HK-2 (cell line): ENCODE data around the gene BIVM.
A peak's percentile ranks its signal among the peaks of the same experiment; 100 is the strongest.

Experiments used
- DNase-seq: peaks from one replicate; pipeline ENCODE4 v3.0.0-alpha.2; 2018; ENCODE audit not compliant: unreplicated experiment

Gene BIVM

DNA sequence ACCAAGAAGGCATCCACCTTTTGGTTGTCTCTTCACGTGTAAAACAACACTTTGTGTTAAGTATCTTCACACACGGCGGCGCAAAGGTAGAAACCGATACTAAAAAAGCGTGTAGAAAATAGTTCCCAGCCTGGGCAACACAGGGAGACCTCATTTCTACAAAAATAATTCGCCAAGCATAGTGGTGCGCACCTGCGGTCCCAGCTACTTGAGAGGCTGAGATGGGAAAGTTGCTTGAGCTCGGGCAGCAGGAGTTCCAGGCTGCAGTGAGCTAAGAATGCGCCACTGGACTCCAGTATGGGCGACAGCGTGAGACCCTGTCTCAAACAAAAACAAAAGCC is 46.3 kb downstream of the BIVM start:
- DNase-seq, result no peak

DNA sequence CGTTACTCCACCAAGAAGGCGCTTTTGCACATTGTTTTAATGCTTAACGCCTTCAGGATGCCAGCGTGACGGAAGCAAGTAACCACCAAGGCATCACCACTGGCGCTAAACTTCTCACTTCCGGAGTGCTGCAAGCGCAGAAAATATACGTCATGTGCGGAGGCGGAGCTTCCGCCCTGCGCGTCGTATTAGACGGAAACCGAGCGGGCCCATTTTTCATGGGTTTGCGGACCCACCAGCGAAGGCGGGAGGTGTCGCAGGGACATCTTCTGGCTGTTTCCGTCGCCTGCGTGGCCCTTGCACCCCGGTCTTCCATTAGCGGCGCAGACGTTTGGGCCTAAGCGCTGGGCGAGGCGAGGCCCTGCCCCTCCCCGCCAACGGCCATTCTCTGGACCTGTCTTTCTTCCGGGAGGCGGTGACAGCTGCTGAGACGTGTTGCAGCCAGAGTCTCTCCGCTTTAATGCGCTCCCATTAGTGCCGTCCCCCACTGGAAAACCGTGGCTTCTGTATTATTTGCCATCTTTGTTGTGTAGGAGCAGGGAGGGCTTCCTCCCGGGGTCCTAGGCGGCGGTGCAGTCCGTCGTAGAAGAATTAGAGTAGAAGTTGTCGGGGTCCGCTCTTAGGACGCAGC is 46.8 kb downstream of the BIVM start, which contains the start of gene ERCC5:
Gene ERCC5 (plus strand): TSS at position 403 of the 631 bp plus-strand sequence. CDS start 235 bp downstream, outside the sequence.
- peak; percentile 94 for DNase-seq

DNA sequence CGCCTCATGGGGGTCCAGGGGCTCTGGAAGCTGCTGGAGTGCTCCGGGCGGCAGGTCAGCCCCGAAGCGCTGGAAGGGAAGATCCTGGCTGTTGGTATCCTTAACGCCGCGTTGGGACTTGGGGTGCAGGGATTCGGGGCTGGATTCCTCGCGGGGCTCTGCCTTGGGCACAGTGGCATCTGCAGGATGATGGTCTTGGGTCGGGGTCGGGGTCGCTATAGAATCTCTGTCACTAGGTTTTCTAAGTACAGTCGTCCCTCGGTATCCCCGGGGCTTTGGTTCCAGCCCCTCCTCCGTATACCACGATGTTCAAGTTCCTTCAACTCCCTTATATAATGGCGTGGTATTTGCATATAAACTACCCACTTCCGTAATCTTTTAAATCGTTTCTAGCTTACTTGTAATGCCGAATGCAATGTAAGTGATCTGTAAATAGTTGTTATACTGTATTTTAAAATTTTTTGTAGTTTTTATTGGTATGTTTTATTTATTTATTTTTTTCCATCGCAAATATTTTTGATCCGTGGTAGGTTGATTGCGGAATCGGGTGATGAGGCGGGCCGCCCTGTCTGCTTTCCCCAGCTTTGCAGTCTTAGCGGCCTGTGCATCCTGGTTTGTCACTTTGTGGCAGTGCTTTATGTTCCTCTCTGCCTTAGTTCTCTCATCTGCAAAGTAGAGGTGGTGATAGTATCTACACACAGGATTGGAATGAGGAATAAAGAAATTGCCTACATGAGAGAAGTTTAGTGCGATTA is 47.5 kb downstream of the BIVM start:
- peak; percentile 26 for DNase-seq

DNA sequence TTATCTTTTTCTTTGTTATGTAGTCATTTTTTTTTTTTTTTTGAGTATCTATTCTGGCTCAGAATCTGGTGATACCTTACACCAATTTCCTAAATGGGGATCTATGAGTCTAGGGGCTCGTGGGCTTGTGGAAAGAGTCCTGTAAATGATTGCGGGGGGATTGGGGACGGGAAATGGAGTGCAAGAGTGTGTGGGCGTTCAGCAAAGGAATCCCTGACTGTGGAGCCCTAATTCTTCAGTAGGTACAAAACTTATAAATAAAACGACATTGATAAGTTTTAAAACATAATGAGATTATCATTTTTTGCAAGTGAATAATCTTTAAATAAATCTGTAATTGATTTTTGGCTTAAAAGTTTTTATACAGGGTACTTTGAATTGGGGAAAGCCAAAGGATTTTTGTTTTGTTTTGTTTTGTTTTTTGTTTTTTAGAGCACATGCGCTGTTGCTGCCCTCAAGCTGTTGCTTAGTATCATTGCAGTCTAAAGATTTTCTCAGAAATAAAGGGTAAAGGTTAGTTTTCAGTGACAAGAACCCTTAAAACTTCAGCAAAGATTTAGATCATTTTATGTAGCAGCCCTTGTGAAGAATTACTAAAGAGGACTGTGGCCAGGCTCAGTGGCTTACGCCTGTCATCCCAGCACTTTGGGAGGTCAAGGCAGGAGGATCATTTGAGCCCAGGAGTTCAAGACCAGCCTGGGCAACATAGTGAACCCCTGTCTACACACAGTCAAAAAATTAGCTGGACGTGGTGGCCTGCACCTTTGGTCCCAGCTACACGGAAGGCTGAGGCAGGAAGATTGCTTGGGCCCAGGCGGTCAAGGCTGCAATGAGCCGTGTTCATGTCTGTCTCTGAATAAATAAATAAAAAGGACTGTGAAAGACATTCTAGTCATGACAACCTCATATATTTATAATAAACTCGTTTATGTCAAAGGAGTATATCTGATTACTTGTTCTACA is 48.6 kb downstream of the BIVM start:
- DNase-seq, result no peak

DNA sequence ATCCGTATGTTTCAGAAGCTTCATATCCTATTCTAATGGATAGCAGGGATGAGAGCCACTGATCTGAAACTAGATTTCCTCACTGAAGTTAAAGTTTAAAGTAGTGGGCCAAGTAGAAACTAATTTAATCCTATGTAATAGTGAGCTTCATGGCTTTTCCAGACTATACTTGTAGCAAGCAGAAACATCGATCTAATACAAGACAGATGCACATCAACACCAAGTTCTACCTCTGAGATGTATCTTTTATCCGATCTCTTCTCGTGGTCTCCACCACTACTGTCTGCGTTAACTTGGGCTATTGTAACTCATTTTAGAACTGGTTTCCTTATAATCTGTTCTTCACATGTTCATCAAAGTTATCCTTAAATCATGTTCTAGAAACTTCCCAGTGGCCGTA is 50.0 kb downstream of the BIVM start:
- DNase-seq, result no peak

DNA sequence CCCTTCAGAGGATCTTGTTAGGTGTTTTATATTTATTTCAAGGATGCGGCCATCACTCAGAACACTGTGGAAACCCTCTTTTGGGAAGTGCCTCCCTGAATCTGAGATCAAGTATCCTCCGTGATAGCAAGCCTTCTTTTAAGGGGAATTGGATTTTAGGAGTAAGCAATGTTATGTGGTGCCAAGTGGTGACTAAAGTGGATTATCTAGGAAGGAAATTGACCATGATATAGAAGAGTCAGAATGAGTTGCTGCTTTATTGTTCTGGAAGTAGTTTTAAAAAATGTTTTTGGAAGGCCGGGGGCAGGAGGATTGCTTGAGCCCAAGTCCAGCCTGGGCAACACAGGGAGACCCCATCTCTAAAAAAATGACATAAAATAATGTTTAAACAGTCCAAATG is 53.6 kb downstream of the BIVM start:
- DNase-seq, result no peak

DNA sequence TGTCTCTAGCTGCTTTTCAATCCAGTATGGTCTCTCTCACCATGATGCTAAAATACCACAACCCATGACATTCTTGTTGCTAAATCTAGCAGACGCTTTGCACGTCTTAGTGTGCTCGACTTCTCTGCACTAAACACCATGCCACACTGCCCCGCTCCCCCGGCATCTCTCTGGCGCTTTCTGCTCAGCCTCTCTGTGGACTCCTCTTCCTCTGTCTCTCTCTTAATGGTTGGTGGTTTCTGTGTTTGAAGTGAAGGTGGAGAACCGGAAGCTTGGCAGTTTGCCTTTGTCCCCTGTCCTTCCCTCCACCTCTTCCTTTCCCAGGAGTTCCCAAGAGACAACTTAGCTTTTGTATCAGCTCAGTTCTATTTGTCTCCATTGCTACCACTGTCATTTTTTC is 55.8 kb downstream of the BIVM start:
- DNase-seq, result no peak

DNA sequence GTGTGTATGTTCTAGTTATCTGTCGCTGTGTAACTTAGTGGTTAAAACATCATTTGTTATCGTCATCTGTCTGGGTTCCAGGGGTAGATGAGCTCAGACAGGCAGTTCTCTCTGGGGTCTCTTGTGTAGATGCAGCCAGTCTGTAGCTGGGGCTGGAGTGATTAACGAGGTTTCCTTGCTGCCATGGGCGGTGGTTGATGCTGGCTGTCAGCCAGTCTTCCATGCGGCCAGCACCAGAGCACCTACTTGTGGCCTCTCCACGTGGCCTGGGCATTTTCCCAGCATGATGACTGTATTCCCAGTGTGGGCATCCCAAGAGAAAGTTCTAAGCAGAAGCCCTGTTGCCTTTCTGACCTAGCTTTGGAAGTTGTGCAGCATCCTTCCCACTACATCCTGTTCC is 57.6 kb downstream of the BIVM start:
- DNase-seq, result no peak

DNA sequence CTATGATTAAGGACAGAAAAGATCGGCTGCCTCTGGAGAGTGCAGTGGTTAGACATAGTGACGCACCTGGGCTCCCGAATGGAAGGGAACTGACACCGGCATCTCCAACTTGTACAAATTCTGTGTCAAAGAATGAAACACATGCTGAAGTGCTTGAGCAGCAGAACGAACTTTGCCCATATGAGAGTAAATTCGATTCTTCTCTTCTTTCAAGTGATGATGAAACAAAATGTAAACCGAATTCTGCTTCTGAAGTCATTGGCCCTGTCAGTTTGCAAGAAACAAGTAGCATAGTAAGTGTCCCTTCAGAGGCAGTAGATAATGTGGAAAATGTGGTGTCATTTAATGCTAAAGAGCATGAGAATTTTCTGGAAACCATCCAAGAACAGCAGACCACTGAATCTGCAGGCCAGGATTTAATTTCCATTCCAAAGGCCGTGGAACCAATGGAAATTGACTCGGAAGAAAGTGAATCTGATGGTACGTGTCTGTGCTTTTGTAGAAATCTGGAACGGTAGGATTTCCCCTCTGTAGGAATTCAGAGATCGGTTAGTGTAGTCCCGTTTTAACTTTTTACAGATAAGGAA is 63.8 kb downstream of the BIVM start:
- DNase-seq, result no peak

DNA sequence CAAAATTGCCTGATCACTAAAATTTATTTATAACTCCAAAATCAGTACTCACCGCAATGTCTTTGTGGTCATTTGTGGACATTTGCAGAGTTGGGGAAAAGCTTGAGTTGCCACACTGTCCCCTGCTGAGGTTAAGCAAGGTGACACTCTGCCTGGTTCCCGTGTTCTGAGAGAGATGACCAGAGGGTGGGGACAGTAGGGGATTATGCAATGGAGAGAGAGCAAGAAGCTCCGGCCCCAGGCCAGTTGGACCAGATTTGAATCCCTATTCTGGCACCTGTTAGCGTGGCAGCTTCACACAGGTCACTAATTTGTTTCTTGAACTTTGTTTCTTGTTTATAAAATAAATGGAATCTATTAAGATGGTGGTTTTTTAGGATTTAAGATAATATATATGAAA is 64.7 kb downstream of the BIVM start:
- DNase-seq, result no peak

DNA sequence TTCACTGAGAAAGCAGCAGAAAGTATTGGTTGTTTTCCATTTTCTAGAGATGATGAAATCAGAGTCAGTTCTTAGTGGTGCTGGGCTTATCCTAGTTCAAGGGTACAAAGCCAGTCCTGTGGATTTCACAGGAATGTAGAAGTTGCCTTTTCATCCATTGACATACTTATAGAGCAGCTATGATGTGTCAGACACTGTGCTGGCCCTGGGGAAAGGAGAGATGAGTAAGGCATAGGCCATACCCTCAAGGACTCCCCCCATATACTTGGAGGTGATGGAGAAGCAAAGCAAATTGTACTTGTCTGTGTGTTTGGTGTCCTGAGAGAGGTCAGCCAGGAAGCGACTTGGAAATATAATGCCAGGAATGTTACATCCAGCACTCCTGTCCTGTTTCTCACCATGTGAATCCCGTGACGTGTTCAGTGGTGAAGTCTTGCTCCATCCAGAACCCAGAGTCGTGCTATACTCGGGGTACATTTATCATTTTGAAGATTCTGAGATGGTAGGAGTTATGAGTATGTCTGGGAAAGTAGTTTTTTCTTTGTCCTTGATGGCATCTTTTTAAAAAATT is 69.5 kb downstream of the BIVM start:
- DNase-seq, result no peak

DNA sequence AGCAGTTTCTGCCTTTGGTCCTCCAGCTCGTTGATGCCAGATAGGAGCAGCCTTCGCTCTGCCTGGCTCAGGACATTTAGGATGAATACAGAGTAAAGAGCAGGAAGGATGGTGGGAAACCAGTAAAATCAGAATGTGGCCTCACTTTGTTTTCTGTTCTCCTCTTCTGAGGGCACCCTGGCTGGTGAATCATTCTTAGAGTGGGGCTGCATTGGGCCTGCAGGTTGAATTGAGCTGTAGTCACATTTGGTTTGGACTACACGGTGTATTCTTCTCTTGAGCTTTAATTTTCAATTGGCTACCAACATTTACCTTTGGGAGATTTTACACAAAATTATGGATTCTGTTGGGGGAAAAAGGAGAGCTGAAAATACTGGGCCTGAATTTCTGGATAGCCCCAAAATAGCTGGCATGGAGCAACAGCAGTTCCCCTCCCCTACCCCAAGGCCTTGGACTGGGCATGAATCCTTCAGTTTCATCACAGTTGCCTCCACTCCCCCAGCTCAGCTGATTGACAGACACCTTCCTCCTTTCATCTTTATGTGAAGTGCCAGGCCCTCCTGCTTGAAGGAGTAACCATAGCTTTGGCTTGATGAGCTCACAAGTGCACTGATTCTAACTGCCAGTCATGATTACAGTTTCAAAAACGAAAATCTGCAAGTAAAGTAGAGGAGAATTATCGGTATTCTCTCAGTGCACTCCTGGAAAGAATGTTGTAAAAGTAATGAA is 71.2 kb downstream of the BIVM start:
- no peak for DNase-seq

DNA sequence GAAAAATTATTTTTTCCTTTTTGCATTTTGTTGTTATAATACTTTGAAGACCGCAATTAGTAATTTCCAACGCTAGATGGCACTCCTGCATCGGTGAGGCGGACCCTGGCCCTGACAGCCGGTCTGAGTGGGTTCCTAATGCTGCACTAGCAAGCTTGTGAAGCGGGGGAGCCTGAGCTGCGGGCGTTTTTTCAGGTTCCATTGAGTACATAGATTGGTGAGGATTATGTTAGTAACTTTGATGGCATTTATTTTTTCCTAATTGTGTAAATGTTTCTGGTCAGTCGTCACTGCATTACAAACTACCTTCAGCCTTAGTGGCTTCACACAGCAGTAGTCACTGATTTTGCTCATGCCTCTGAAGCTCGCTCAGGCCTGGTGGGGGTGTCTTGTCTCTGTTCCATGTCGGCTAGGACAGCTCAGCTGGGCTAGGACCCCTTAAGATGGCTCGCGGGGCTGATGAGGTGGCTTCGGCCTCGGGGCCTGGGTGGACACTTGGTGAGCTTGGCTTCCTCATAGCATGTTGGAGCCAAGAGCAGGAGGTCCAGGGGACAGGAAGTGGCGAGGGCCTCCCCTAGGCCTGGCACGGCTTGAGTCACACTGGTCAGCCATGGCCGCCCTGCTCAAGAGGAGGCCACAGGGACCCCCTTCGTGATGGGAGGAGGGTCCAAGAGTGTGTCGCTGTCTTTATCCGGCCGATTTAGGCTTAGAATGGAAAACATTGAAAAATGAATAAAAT is 71.9 kb downstream of the BIVM start:
- DNase-seq, result no peak

DNA sequence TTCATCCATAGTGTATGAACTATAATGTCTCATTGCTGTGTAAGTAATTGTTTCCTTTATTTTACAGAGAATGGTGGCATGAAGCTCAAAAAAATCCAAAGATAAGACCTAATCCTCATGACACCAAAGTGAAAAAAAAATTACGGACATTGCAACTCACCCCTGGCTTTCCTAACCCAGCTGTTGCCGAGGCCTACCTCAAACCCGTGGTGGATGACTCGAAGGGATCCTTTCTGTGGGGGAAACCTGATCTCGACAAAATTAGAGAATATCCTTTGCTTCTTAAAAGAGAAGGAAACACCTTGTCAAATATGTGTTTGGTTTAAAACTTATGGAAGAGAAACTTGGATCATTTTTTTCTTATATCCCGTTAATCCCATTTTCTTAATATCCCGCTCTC is 73.2 kb downstream of the BIVM start:
- DNase-seq, result no peak

DNA sequence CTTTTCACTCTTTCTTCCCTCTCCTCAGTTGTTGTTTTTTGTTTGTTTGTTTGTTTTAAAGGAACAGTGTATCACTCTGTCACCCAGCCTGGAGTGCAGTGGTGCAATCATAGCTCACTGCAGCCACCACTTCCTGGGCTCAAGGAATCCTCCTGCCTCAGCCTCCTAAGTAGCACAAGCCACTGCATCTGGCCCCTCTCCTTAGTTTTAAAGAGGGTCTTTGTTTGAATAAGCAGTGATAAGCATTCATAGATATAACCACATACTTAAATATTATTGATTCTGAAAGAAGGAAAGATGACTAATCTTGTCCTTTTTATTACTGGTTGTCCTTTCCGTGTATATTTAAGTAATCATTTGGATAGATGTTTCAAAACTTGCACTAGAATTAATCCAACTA is 73.6 kb downstream of the BIVM start:
- no peak for DNase-seq

DNA sequence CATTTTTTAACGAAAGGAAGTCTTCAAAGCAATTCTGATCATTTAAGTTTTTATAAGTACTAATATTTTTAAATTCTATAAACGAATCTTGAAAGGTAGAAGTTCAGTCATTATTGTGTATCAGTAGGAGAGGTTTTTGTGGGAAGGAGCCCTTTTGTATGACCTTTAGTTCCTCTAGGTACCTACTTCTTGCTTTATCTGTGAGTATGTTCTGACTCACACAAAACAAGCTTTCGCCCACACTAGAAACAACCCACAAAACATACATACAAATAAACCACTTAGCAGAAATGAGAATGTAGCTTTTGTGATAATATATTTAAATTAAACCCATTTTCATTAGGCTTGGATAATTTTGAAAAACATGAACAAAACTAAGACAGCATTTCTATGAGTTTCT is 74.7 kb downstream of the BIVM start:
- no peak for DNase-seq

DNA sequence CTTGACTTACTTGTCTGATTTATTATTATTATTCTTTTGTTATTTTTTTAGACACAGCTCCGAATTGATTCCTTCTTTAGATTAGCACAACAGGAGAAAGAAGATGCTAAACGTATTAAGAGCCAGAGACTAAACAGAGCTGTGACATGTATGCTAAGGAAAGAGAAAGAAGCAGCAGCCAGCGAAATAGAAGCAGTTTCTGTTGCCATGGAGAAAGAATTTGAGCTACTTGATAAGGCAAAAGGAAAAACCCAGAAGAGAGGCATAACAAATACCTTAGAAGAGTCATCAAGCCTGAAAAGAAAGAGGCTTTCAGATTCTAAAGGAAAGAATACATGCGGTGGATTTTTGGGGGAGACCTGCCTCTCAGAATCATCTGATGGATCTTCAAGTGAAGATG is 76.3 kb downstream of the BIVM start:
- no peak for DNase-seq

DNA sequence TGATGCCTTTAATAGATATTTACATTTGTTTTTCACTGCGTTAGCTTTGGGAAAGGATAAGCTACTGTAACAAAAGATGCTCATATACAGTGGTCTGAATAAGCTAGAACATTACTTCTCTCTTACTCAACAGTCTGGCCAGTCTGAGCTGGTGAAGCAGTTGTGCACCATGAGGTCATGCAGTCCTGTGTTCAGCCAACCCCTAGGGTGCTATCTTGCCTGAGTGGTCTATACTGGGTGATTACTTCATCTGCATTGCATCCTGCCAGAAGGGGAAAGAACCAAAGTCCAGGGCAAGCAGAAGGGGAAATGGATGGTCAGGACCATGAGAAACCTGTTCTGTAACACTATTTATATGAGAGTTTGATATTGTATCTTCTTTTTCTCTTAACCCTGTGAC is 78.4 kb downstream of the BIVM start:
- DNase-seq, result no peak

DNA sequence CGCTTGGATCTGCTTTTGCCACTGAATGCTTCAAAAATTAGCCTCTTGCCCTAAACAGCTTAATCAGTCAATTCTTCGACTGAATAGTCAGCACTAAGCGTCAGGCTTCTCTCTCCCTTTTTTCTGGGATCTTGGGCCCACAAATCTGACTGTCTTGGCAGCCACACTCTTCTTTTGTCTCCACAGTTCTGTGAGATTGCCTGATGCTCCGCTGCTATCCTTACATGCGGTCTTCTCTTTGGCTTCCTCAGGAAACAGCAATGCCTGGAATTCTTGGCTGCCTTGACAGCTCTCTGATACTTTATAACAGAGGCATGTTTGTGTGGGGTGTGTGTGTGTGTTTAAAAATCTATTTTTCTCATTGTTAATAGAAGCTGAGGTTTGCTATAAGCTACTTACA is 79.6 kb downstream of the BIVM start:
- no peak for DNase-seq

DNA sequence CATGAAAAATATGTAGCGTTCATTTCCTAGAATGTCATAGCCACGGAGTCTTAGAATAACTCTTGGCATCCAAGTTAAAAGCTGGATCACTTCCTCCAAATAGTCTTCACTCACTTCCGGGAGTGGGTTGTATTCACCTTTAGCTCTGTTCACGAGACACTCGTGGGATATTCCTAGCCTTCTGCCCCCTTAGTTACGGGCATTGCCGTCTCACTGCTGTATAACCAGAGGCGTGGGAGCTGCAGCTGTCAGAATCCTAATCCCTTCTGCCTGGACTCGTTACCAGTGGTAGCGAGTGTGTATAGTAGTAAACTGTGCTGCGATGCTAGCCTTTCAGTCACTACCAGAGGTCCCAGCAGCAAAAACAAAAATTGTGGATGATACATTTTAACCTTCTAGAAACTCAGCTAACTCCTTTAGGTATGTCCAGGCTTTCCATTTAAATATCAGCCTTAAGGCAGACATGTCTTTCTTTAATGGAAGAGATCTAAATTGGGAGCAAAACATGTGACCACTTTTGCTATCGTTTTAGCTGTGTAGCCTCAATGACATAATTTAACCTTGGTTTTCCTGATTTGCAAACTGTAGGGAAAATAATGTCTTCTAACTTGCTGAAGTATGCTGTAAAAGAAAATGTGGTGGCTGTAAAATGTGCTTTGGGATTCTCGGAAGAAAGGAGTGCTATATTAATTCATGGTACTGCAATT is 81.0 kb downstream of the BIVM start:
- no peak for DNase-seq
